Adrenal gland (tissue), 12 donors: Measurements from ENCODE around the gene HSD3B2. TPM values are rescaled to one million over a fixed set of nuclear protein-coding genes. Genes with fewer than 3 reads are reported as not detected.

ENCODE experiments used
- DNase-seq, 7 donors: peaks; one replicate each; pipeline ENCODE4 v3.0.0-alpha.2; 2019 to 2020
- H3K27ac ChIP-seq, 5 donors: fragments of 200-600 bp; sonication (generic) in 4 of 5; 1 replicate in 3 of 5; 2 replicates in 2 of 5; pipeline versions ENCODE4 v1.5.1 to v1.8.0; 2016 to 2020; ENCODE audit warnings: mild to moderate bottlenecking in 1 of 5
- H3K27me3 ChIP-seq: fragments of 200-600 bp; 2 replicates; pipeline ENCODE4 v1.8.0; 2021
- H3K36me3 ChIP-seq, 2 donors: fragments of 200-600 bp; replicated peaks in 1 of 2; 1 replicate in 1 of 2; 2 replicates in 1 of 2; pipeline versions ENCODE4 v1.5.1 to v1.8.0; 2018 to 2022
- H3K4me1 ChIP-seq, 2 donors: fragments of 200-600 bp; replicated peaks in 1 of 2; 1 replicate in 1 of 2; 2 replicates in 1 of 2; pipeline versions ENCODE4 v1.5.1 to v1.8.0; 2018 to 2021
- H3K4me3 ChIP-seq, 4 donors: fragments of 200-600 bp; sonication (generic) in 3 of 4; one replicate each; pipeline ENCODE4 v1.5.1; 2016 to 2018
- H3K9me3 ChIP-seq, 3 donors: fragments of 200-600 bp; sonication (generic) in 1 of 3; replicated peaks in 1 of 3; 1 replicate in 2 of 3; 2 replicates in 1 of 3; pipeline versions ENCODE4 v1.5.1 to v1.8.0; 2016 to 2021
- CTCF ChIP-seq, 6 experiments: fragments of 450-650 bp in 4 of 6; fragments of 200-600 bp in 2 of 6; sonication (generic) in 1 of 6; IDR thresholded peaks; 1 replicate in 5 of 6; 2 replicates in 1 of 6; pipeline versions ENCODE4 v1.5.1 to v1.8.0; 2016 to 2021; ENCODE audit warnings: antibody characterized with exemption in 6 of 6, mild to moderate bottlenecking in 2 of 6, moderate library complexity in 1 of 6
- POLR2A ChIP-seq, 2 donors: fragments of 450-650 bp; IDR thresholded peaks; one replicate each; pipeline ENCODE4 v1.6.1; 2017; ENCODE audit warnings: antibody characterized with exemption in 2 of 2, mild to moderate bottlenecking in 2 of 2, moderate library complexity in 1 of 2
- WGBS, 4 donors: extraction: QIAGEN DNeasy Blood & Tissue Kit in 2 of 4; methylation state at CpG; one replicate each; pipeline versions ENCODE4 v1.1.5 to v1.1.7; 2013 to 2017; 5-methylcytosine and 5-hydroxymethylcytosine counted together
- intact Hi-C, 2 donors: fragments of 100-400 bp; cut with DNase I; formaldehyde crosslinking; loops; one replicate each; pipeline versions ENCODE4 v1.14.1 to v1.15.0; 2022 to 2023
- polyA plus RNA-seq, 3 donors: library from polyadenylated mRNA; stranded (reverse); fragments of 200-250 nt in 2 of 3; fragments of 350-450 nt in 1 of 3; fragmentation: Illumina TruSeq in 1 of 3; extraction: RNeasy Lipid Tissue Mini Kit (QIAGEN cat#74804) in 1 of 3; gene quantifications; one replicate each; pipeline ENCODE4 v1.2.3, GENCODE V29; 2013 to 2014
- total RNA-seq, 9 donors: library from RNA; depleted of rRNA in 4 of 9; stranded (reverse); fragments of >200 nt in 4 of 9; fragments of 120-200 nt in 1 of 9; fragmentation: NEBNext Ultra II Directional in 1 of 9; extraction: Animal tissue kit (Norgen Biotek cat#: 25700) in 1 of 9; gene quantifications; one replicate each; pipeline versions ENCODE4 v1.1.0 to v1.2.4, GENCODE V29; 2013 to 2023
- donor health status: healthy with polysubstance abuse.
- donor health status: Bipolar disorder and iron deficiency.
- donor health status: DM: yes; HTN: yes; CAD: no.
- donor health status: DM: no; HTN: no; CAD: no.
- donor health status: DM: no; HTN: no; CAD: no.
- donor health status: DM: yes; HTN: yes; CAD: no.

Gene HSD3B2
- total and polyA plus RNA-seq, 12 donors: 6.7 to 14,693 (median 1,985) TPM

DNA sequence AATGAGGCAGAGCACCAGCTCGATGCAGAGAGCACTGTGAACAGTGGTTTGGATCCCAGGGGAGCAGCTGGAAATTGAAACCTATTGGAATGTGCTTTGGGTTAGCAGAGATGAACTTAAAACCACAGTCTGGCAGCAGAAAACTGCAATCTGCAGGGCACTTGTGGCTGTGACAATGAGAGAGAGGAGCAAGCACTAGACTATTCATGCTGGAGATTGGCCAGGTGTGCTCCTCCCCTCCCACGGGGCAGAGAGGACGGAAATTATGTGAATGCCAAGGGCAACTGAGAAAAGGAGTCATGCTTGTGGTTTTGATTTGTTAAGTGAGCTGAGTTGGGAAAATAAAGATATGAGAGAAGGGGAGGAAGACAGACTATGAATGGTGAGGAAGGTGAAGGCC, 38.1 kb downstream of the HSD3B2 start:
- H3K4me1 ChIP-seq: peaks cover 0 to 15% of the 10 kb centered on the region in 2 donors
- peak overlapping the region in 4 of 5 donors; percentile 24 to 65 (median 48) for H3K27ac ChIP-seq
- no peak overlapping the region for H3K4me3 ChIP-seq
- H3K9me3 ChIP-seq: no peaks in the 10 kb centered on the region
- intact Hi-C loops: no loop called here
- DNase-seq: peak; percentile 79 to 93 (median 83)
- H3K27me3 ChIP-seq: no peaks in the 10 kb centered on the region
- TF ChIP-seq CTCF (IDR thresholded peaks at IDR 0.05) (no peak), POLR2A (IDR thresholded peaks at IDR 0.05) (peak in 1 of 2 donors; percentile 39)
- no peaks in the 10 kb centered on the region for H3K36me3 ChIP-seq
- 21 to 34% (median 32%) methylated on average over 3 of the region's 3 CpGs for WGBS, 4 donors

- 86 to 100% (median 90%) methylated on average over 2 of the region's 2 CpGs for WGBS, 4 donors
Measured at GRCh38 chr1:119462964-119463363, 48.0 kb downstream of the HSD3B2 start.

DNA sequence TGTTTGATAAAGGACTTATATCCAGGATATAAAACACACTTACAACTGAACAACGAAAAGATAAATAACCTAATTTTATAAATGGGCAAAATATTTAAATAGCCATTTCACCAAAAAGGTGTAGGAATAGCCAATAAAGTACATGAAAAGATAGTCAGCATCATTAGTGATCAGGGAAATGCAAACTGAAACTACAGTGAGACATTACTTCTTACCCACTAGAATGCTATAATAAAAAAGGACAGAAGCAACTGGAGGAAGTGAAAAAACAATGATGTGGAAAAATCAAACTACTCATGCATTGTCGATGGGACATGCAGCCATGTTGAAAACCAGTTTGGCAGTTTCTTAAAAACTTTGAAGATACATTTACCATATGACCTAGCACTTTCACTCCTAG, 48.6 kb downstream of the HSD3B2 start:
- Histone ChIP-seq H3K27me3 (no peaks in the 10 kb centered on the region), H3K4me1 (peaks cover 3 to 8% of the 10 kb centered on the region in 2 donors), H3K9me3 (no peaks in the 10 kb centered on the region), H3K36me3 (no peaks in the 10 kb centered on the region), H3K27ac (no peak overlapping the region), H3K4me3 (no peak overlapping the region)
- TF ChIP-seq CTCF (IDR thresholded peaks at IDR 0.05) (no peak), POLR2A (IDR thresholded peaks at IDR 0.05) (no peak)
- intact Hi-C loops: no loop called here
- 70 to 90% (median 89%) methylated on average over 2 of the region's 2 CpGs for WGBS, 4 donors
- no peak for DNase-seq

More at GRCh38 chr1:119462964-119463363, 48.0 kb downstream of the HSD3B2 start:
- Histone ChIP-seq H3K27ac (no peak overlapping the region), H3K4me1 (peaks cover 3 to 4% of the 10 kb centered on the region in 2 donors), H3K27me3 (no peaks in the 10 kb centered on the region), H3K36me3 (no peaks in the 10 kb centered on the region), H3K9me3 (no peaks in the 10 kb centered on the region), H3K4me3 (no peak overlapping the region)
- TF ChIP-seq CTCF (IDR thresholded peaks at IDR 0.05) (no peak), POLR2A (IDR thresholded peaks at IDR 0.05) (no peak)
- intact Hi-C loops: no loop called here
- DNase-seq: no peak

DNA sequence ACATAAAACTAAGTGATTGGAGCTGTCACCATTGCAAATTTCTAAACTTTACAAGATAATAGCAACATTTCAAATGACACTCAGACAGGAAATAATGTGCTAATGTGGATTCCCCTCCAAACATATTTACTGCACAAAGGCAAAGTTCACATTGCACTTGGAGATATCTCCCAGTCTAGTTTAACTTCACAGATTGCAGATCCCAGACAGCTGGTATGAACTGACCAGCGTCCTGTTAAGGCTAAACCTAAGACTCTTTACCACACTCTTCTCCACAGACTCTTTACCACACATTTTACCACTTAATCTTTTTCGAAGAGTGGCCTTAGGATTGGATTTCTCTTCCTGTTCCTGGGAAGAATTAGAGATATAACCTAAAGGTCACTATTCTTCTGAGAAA, 51.5 kb downstream of the HSD3B2 start:
- no peak for TF ChIP-seq POLR2A (IDR thresholded peaks at IDR 0.05)
- Histone ChIP-seq H3K9me3 (no peaks in the 10 kb centered on the region), H3K27ac (no peak overlapping the region), H3K4me3 (no peak overlapping the region), H3K4me1 (peaks cover 3 to 8% of the 10 kb centered on the region in 2 donors), H3K36me3 (no peaks in the 10 kb centered on the region), H3K27me3 (no peaks in the 10 kb centered on the region)
- no peak for DNase-seq
- intact Hi-C loops: no loop called here
- 73 to 81% (median 78%) methylated on average over 2 of the region's 2 CpGs for WGBS, 4 donors

GRCh38 chr1:119467219-119467618, 52.3 kb downstream of the HSD3B2 start:
- 60 to 98% (median 83%) methylated on average over 1 of the region's 1 CpG for WGBS, 4 donors
- no peak for DNase-seq
- Histone ChIP-seq H3K4me3 (no peak overlapping the region), H3K9me3 (no peaks in the 10 kb centered on the region), H3K4me1 (peaks cover 3 to 8% of the 10 kb centered on the region in 2 donors), H3K27ac (no peak overlapping the region), H3K36me3 (no peaks in the 10 kb centered on the region), H3K27me3 (no peaks in the 10 kb centered on the region)
- intact Hi-C loops: no loop called here
- TF ChIP-seq POLR2A (IDR thresholded peaks at IDR 0.05) (no peak), CTCF (IDR thresholded peaks at IDR 0.05) (no peak)
